Esophagus (tissue), 2 donors: ENCODE measurements around the gene C11orf54. TPM values are rescaled to one million over a fixed set of nuclear protein-coding genes. Genes with fewer than 3 reads are reported as not detected.
A peak's percentile ranks its signal among the peaks of the same experiment; 100 is the strongest.
"Not testable (repeated sequence)": the region's sequence is repeated elsewhere in the genome, so short reads cannot be mapped to it uniquely, and the experiment has no call there.

Experiments
- H3K27ac ChIP-seq, 2 donors: one replicate each; pipeline ENCODE4 v1.5.1; 2013; ENCODE audit warnings: low read depth in 2 of 2, mild to moderate bottlenecking in 2 of 2, inconsistent platforms in 1 of 2, low read length in 1 of 2, moderate library complexity in 1 of 2
- H3K27me3 ChIP-seq, 2 donors: one replicate each; pipeline ENCODE4 v1.6.1; 2013; ENCODE audit warnings: low read length in 2 of 2, control low read depth in 1 of 2, mild to moderate bottlenecking in 1 of 2; ENCODE audit not compliant: insufficient read depth in 2 of 2, control insufficient read depth in 1 of 2
- H3K36me3 ChIP-seq, 2 donors: one replicate each; pipeline ENCODE4 v1.6.1; 2013; ENCODE audit warnings: low read length in 1 of 2; ENCODE audit not compliant: control insufficient read depth in 2 of 2, insufficient read depth in 2 of 2
- H3K4me1 ChIP-seq, 2 donors: one replicate each; pipeline ENCODE4 v1.6.1; 2013; ENCODE audit warnings: low read length in 1 of 2; ENCODE audit not compliant: control insufficient read depth in 2 of 2, insufficient read depth in 2 of 2
- H3K4me3 ChIP-seq, 2 donors: one replicate each; pipeline ENCODE4 v1.5.1; 2013; ENCODE audit warnings: low read length in 2 of 2, mild to moderate bottlenecking in 2 of 2, low read depth in 1 of 2, moderate library complexity in 1 of 2
- H3K9me3 ChIP-seq, 2 donors: one replicate each; pipeline ENCODE4 v1.6.1; 2013; ENCODE audit warnings: mild to moderate bottlenecking in 2 of 2, low read depth in 1 of 2, low read length in 1 of 2, moderate library complexity in 1 of 2; ENCODE audit not compliant: control insufficient read depth in 2 of 2, insufficient read depth in 1 of 2
- WGBS, 2 donors: extraction: QIAGEN DNeasy Blood & Tissue Kit; methylation state at CpG; one replicate each; pipeline ENCODE4 v1.1.7; 2013; 5-methylcytosine and 5-hydroxymethylcytosine counted together
- polyA plus RNA-seq, 2 donors: library from polyadenylated mRNA; stranded (reverse); fragments of 200-250 nt; gene quantifications; one replicate each; pipeline ENCODE4 v1.2.3, GENCODE V29; 2013
- donor health status: healthy with polysubstance abuse.
- donor health status: Bipolar disorder and iron deficiency.

Gene C11orf54
- polyA plus RNA-seq, 2 donors = 8.8 to 9.2 TPM

DNA sequence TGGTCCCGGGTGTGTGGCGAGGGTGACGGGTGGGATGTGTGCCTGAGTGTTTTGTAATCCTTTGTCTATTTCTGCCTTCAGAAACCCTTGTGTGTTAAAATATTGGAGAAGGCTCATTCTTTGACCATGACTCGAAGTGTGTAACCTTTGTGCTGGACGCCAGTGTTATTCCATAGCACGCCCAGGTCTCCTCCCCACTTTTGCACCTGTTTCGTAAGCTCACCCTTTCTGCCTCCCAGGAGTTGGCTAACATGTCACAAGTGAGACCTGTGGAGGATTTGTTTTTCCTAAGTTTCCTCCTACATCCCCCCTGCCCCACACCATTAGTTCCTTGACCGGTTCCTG, 382 bp downstream of the C11orf54 start:
- 1 to 2% methylated on average over 8 of the region's 8 CpGs for WGBS, 2 donors
- Histone ChIP-seq H3K4me1 (peaks cover 0 to 2% of the 10 kb centered on the region in 2 donors), H3K36me3 (peaks cover 3 to 6% of the 10 kb centered on the region in 2 donors), H3K27ac (peak overlapping the region; percentile 86 to 99), H3K4me3 (peak overlapping the region; percentile 81 to 97), H3K9me3 (no peaks in the 10 kb centered on the region), H3K27me3 (no peaks in the 10 kb centered on the region)

DNA sequence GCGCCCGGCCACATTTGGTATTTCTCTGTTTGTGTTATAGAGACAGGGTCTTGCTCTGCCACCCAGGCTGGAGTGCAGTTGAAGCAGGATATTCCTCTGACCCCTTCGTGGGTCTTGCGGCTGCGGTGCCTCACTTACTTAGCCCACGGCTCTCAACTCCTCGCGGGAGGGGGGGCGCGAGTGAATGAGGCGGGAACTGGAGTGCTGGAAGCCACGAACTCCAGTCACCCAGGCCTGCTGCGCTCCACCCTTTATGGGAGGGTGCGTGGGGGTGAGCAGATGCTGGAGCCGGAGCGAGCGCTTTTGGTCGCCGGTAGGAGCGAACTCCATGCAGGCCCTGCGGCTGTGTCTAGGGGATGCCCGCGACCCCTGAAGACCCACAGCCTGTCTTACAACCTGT, 1.8 kb downstream of the C11orf54 start:
- peaks cover 0 to 2% of the 10 kb centered on the region in 2 donors for H3K4me1 ChIP-seq
- H3K36me3 ChIP-seq = peaks cover 3 to 6% of the 10 kb centered on the region in 2 donors
- no peak overlapping the region for H3K4me3 ChIP-seq
- H3K27ac ChIP-seq = no peak overlapping the region
- WGBS, 2 donors = 93% methylated on average over 23 of the region's 23 CpGs
- no peaks in the 10 kb centered on the region for H3K27me3 ChIP-seq
- no peaks in the 10 kb centered on the region for H3K9me3 ChIP-seq

DNA sequence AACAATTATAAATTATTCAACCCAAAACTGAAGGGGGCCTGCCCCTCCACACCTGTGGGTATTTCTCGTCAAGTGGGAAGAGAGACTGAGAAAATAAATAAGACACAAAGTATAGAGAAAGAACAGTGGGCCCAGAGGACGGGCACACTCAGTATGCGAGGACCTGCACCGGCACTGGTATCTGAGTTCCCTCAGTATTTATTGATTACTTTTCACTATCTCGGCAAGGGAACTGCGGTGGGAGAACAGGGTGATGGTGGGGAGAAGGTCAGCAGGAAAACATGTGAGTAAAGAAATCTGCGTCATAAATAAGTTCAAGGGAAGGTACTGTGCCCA, 3.2 kb downstream of the C11orf54 start:
- H3K27me3 ChIP-seq = no peaks in the 10 kb centered on the region
- H3K4me3 ChIP-seq = no peak overlapping the region
- 62 to 81% methylated on average over 7 of the region's 7 CpGs for WGBS, 2 donors
- H3K36me3 ChIP-seq = peaks cover 3 to 6% of the 10 kb centered on the region in 2 donors
- no peaks in the 10 kb centered on the region for H3K4me1 ChIP-seq
- H3K27ac ChIP-seq = no peak overlapping the region
- no peaks in the 10 kb centered on the region for H3K9me3 ChIP-seq

DNA sequence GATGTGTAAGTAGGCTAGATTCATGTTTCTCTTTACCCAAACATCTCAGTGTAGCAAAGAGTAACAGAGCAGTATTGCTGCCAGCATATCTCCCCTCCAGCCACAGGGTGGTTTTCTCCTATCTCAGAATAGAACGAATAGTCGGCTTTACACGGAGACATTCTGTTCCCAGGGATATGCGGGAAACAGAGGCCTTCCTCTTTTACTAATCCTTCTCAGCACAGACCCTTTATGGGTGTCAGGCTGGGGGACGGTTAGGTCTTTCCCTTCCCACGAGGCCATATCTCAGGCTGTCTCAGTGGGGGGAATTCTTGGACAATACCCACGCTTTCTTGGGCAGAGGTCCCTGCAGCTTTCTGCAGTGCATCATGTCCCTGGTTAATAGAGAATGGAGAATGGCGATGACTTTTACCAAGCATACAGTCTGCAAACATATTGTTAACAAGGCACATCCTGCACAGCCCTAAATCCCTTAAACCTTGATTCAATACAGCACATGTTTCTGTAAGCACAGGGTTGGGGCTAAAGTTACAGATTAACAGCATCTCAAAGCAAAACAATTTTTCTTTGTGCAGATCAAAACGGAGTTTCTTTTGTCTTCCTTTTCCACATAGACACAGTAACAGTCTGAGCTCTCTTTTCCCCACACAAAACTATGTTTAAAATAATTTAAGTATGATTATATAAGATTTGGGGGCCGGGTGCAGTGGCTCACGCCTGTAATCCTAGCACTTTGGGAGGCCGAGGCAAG, 3.7 kb downstream of the C11orf54 start:
- H3K36me3 ChIP-seq, H3K9me3 ChIP-seq, H3K27ac ChIP-seq, H3K4me1 ChIP-seq, H3K27me3 ChIP-seq, H3K4me3 ChIP-seq: not testable (repeated sequence)
- 53 to 65% methylated on average over 12 of the region's 12 CpGs for WGBS, 2 donors

DNA sequence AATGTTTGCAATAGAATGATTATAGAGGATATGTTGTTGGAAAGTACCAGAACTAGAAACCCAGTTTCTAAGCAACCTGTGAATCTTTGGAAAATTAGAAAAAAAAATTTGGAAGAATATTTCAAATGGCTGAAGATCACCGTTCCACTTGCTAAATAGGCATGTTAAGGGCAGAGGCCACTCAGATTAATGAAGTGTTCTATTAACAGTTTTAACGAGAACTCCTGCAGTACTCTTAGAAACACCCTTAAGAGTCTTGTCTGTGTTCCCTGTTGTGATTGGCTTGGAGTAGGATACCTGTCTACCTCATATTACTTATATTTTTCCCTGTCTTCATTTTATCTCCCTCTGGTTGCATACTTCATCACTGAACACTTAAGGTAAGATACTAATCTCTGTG, 4.6 kb downstream of the C11orf54 start:
- Histone ChIP-seq H3K9me3 (no peaks in the 10 kb centered on the region), H3K27ac (no peak overlapping the region)

DNA sequence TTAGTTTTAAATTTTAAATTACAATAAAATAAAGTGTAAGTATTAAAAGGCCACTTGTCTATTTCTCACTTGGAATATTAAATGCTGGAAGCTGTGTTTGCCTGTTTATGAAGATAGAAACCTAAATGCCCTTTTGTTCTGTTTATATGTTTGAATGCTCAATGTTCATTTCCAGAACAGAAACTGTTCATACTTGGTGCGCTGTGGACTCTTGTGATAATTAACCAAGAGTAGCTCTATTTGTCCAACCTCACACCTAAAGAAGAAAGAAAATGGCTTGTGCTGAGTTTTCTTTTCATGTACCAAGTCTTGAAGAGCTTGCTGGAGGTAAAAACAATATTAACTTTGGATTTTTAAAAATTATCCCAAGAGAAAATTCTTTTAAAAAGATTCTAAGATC, 5.7 kb downstream of the C11orf54 start:
- H3K9me3 ChIP-seq = no peaks in the 10 kb centered on the region
- H3K27ac ChIP-seq = no peak overlapping the region
- no peaks in the 10 kb centered on the region for H3K27me3 ChIP-seq
- H3K4me1 ChIP-seq = no peaks in the 10 kb centered on the region
- H3K36me3 ChIP-seq = peaks cover 3 to 6% of the 10 kb centered on the region in 2 donors
- H3K4me3 ChIP-seq = no peak overlapping the region
- WGBS, 2 donors = 84 to 89% methylated on average over 1 of the region's 1 CpG

More for the DNA sequence above, 4.6 kb downstream of the C11orf54 start:
- peaks cover 3 to 6% of the 10 kb centered on the region in 2 donors for H3K36me3 ChIP-seq
- no peak overlapping the region for H3K4me3 ChIP-seq
- WGBS, 2 donors = 75 to 77% methylated on average over 2 of the region's 2 CpGs
- H3K27me3 ChIP-seq = no peaks in the 10 kb centered on the region
- no peaks in the 10 kb centered on the region for H3K4me1 ChIP-seq

DNA sequence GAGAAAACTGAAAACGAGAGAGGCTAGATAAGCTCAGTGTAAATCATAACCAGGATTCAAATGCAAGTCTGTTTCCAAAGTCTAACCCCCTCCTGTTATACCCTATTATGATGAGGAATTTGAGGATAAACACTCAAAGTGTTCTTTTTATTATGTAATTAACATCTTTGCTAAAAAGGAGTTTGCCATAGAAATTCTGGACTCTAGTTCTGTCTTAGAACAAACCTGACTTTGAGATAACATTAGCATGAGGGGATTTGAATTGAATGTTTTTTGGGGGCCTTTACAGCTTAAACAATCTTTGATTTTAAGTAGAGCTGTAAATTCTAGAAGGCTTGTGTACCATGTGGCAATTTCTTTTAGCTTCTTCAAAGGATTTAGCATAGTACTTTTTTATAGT, 9.5 kb downstream of the C11orf54 start:
- Histone ChIP-seq H3K36me3 (peaks cover 0 to 5% of the 10 kb centered on the region in 2 donors), H3K4me3 (no peak overlapping the region), H3K27me3 (no peaks in the 10 kb centered on the region), H3K27ac (no peak overlapping the region), H3K9me3 (no peaks in the 10 kb centered on the region), H3K4me1 (no peaks in the 10 kb centered on the region)
- 76 to 86% methylated on average over 1 of the region's 1 CpG for WGBS, 2 donors

DNA sequence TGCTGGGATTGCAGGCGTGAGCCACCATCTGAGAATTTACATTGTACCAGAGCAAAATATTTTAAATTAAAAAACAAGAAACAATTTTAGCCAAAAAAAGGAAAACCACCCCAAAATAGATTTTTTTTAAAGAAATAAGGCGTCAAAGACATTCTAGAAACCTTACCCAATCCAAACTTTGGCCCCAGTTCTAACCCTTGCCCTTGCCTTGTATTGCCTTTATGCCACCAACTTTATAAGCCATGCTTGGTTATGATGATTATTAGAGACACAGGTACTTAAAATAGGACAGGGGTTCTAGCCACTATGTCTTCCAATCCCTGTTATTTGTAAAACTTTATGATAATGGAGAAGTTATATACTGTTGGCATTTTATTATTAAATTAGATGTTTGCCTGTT, 11.8 kb downstream of the C11orf54 start:
- 93 to 98% methylated on average over 2 of the region's 2 CpGs for whole genome bisulfite sequencing, 2 donors
- Histone ChIP-seq H3K36me3 (peaks cover 0 to 12% of the 10 kb centered on the region in 2 donors), H3K27me3 (no peaks in the 10 kb centered on the region), H3K4me1 (no peaks in the 10 kb centered on the region), H3K9me3 (no peaks in the 10 kb centered on the region), H3K27ac (no peak overlapping the region), H3K4me3 (no peak overlapping the region)

DNA sequence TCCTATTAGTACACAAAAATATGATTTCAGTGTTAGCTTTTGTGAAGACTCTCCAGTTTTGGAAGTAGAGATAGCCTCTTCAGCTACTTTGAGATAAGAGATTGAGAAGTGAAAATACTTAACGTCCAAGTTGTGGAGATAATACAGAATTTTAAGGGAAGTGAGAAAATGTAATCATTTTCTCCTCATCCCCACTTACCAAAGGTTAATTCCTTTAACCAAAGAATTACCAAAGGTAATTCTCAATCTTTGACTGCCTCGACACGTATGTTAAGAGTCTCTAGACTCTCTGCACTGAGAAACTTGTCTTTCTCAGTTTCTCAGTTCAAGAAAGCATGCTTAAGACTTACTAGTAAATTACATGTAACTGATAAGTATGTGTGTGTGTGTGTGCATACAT, 15.3 kb downstream of the C11orf54 start:
- no peaks in the 10 kb centered on the region for H3K9me3 ChIP-seq
- H3K4me1 ChIP-seq = no peaks in the 10 kb centered on the region
- no peak overlapping the region for H3K4me3 ChIP-seq
- WGBS, 2 donors = 79 to 88% methylated on average over 3 of the region's 3 CpGs
- H3K36me3 ChIP-seq = peaks cover 4 to 18% of the 10 kb centered on the region in 2 donors
- H3K27ac ChIP-seq = no peak overlapping the region
- no peaks in the 10 kb centered on the region for H3K27me3 ChIP-seq

DNA sequence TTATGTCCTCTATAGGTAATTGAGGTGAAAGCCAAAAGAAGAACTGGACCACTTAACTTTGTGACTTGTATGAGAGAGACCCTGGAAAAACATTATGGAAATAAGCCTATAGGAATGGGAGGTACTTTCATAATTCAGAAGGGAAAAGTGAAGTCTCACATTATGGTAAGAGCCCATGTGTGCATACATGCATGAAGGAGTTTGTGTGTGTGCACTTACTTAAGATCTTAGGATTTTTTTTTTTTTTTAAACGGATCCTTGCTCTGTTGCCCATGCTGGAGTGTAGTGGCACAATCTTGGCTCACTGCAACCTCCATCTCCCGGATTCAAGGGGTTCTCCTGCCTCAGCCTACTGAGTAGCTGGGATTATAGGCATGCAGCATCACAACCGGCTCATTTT, 15.8 kb downstream of the C11orf54 start:
- H3K9me3 ChIP-seq = no peaks in the 10 kb centered on the region
- no peak overlapping the region for H3K4me3 ChIP-seq
- H3K27me3 ChIP-seq = no peaks in the 10 kb centered on the region
- no peaks in the 10 kb centered on the region for H3K4me1 ChIP-seq
- H3K27ac ChIP-seq = no peak overlapping the region
- peaks cover 4 to 18% of the 10 kb centered on the region in 2 donors for H3K36me3 ChIP-seq
- WGBS, 2 donors = 81 to 90% methylated on average over 3 of the region's 3 CpGs
